Measurements from ENCODE around the gene SHLD1. TPM values are rescaled to one million over a fixed set of nuclear protein-coding genes. Genes with fewer than 3 reads are reported as not detected.

The SHLD1 gene
- total RNA-seq, 1 donor from 2014 or later: 7.1 TPM

DNA sequence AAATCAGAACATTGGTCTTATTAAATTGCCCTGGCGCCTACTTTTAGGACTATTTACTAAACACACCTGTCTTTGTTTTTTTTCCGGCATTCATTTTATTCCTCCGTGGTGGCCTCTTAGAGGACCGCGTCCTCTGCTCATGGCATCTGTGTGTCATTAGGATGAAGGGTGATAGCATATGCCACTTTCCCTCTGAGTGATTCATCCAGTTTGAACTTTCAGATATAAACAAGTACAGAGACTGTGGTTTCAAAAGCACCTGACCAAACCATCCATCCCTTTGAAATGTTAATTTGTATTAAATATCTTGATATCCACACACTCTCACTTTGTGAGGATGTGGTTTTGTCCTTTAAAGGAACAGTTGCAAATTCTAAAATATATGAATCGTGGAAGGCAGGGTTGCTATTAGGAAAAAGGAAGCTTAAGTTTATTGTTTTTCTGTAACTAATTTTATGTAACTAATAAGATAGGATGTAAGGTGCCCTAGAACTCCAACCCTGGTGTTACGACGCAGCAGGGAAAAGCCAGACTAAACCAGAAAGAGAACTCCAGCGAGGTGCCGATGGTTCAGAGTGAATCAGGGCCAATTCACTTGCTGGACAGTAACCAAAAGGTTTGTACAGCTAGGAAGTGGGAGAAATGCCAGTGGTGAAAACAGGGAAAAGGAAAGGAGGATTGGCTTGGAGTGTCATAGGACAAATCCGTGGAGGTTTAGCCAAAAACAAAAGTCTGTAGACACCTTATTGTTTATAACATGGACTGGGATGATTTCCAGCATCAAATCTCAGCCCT is 98.7 kb downstream of the SHLD1 start:
- TF ChIP-seq, protein P1, sequence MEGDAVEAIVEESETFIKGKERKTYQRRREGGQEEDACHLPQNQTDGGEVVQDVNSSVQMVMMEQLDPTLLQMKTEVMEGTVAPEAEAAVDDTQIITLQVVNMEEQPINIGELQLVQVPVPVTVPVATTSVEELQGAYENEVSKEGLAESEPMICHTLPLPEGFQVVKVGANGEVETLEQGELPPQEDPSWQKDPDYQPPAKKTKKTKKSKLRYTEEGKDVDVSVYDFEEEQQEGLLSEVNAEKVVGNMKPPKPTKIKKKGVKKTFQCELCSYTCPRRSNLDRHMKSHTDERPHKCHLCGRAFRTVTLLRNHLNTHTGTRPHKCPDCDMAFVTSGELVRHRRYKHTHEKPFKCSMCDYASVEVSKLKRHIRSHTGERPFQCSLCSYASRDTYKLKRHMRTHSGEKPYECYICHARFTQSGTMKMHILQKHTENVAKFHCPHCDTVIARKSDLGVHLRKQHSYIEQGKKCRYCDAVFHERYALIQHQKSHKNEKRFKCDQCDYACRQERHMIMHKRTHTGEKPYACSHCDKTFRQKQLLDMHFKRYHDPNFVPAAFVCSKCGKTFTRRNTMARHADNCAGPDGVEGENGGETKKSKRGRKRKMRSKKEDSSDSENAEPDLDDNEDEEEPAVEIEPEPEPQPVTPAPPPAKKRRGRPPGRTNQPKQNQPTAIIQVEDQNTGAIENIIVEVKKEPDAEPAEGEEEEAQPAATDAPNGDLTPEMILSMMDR (IDR thresholded peaks at IDR 0.05; ENCODE audit: unreplicated experiment): no peak
- no peaks in the 10 kb centered on the region for H3K27me3 Mint-ChIP-seq (ENCODE audit: unreplicated experiment)
- H3K4me3 Mint-ChIP-seq (ENCODE audit: unreplicated experiment): no peak overlapping the region
- no peak for DNase-seq (ENCODE audit: low spot score)
- H3K27ac Mint-ChIP-seq (ENCODE audit: unreplicated experiment): no peak overlapping the region
- H3K9me3 Mint-ChIP-seq (ENCODE audit: unreplicated experiment): no peaks in the 10 kb centered on the region
- no peaks in the 10 kb centered on the region for H3K36me3 Mint-ChIP-seq (ENCODE audit: low read depth, unreplicated experiment)
- H3K4me1 Mint-ChIP-seq (ENCODE audit: unreplicated experiment): peaks cover 13% of the 10 kb centered on the region

GRCh38 chr20:5855939-5856338 is 105.7 kb downstream of the SHLD1 start:
- H3K36me3 Mint-ChIP-seq (ENCODE audit: low read depth, unreplicated experiment): no peaks in the 10 kb centered on the region
- no peak overlapping the region for H3K27ac Mint-ChIP-seq (ENCODE audit: unreplicated experiment)
- TF ChIP-seq, protein P1 (IDR thresholded peaks at IDR 0.05; ENCODE audit: unreplicated experiment): no peak
- no peaks in the 10 kb centered on the region for H3K9me3 Mint-ChIP-seq (ENCODE audit: unreplicated experiment)
- H3K27me3 Mint-ChIP-seq (ENCODE audit: unreplicated experiment): no peaks in the 10 kb centered on the region
- H3K4me1 Mint-ChIP-seq (ENCODE audit: unreplicated experiment): peaks cover 6% of the 10 kb centered on the region
- DNase-seq (ENCODE audit: low spot score): no peak
- no peak overlapping the region for H3K4me3 Mint-ChIP-seq (ENCODE audit: unreplicated experiment)

DNA sequence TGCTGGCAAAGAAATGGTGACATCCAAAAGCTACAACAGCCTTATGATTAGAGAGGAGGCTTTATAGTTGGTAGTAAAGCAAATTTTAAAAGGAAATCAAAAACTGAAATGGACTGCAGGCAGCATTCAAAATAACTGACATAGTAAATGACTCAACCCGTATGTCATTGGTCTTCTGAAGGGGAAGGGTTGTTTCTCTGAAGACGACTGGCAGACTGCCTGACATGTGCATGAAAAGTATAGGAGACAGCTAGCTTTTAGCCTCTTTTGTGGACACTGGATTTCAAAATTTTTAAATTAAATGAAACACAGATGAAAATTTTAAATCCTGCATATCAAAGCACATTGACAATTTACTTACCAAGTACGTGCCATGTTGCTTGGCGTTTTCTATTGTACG is 109.4 kb downstream of the SHLD1 start:
- no peaks in the 10 kb centered on the region for H3K36me3 Mint-ChIP-seq (ENCODE audit: low read depth, unreplicated experiment)
- H3K4me1 Mint-ChIP-seq (ENCODE audit: unreplicated experiment): peaks cover 7% of the 10 kb centered on the region
- H3K9me3 Mint-ChIP-seq (ENCODE audit: unreplicated experiment): no peaks in the 10 kb centered on the region
- no peak for DNase-seq (ENCODE audit: low spot score)
- no peak overlapping the region for H3K4me3 Mint-ChIP-seq (ENCODE audit: unreplicated experiment)
- H3K27ac Mint-ChIP-seq (ENCODE audit: unreplicated experiment): no peak overlapping the region
- TF ChIP-seq, protein P1 (IDR thresholded peaks at IDR 0.05; ENCODE audit: unreplicated experiment): no peak
- H3K27me3 Mint-ChIP-seq (ENCODE audit: unreplicated experiment): no peaks in the 10 kb centered on the region

DNA sequence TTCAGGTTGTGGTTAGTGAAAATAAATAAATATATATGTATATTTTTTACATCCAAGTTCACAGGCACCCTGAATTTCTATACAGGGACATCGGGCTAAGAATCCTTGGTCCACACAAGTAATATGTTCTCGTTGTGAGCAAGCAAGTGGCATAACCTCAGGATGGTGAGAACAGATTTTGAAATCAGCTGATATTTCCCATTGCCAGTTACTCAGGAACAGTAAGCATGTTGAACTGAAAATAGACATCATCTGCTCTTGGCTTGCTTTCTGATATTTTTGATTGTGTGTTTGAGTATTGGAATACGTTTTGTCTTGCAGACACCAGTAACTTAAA is 112.5 kb downstream of the SHLD1 start:
- no peak for DNase-seq (ENCODE audit: low spot score)
- Mint-ChIP-seq H3K27ac (ENCODE audit: unreplicated experiment) (no peak overlapping the region), H3K4me1 (ENCODE audit: unreplicated experiment) (peaks cover 7% of the 10 kb centered on the region), H3K27me3 (ENCODE audit: unreplicated experiment) (no peaks in the 10 kb centered on the region), H3K4me3 (ENCODE audit: unreplicated experiment) (no peak overlapping the region), H3K9me3 (ENCODE audit: unreplicated experiment) (no peaks in the 10 kb centered on the region), H3K36me3 (ENCODE audit: low read depth, unreplicated experiment) (no peaks in the 10 kb centered on the region)
- TF ChIP-seq, protein P1 (IDR thresholded peaks at IDR 0.05; ENCODE audit: unreplicated experiment): no peak

GRCh38 chr20:5863040-5863833 is 113.0 kb downstream of the SHLD1 start:
- Mint-ChIP-seq H3K9me3 (ENCODE audit: unreplicated experiment) (no peaks in the 10 kb centered on the region), H3K27ac (ENCODE audit: unreplicated experiment) (no peak overlapping the region)

More at GRCh38 chr20:5863040-5863833, 113.0 kb downstream of the SHLD1 start:
- TF ChIP-seq, protein P1 (IDR thresholded peaks at IDR 0.05; ENCODE audit: unreplicated experiment): no peak
- Mint-ChIP-seq H3K4me3 (ENCODE audit: unreplicated experiment) (no peak overlapping the region), H3K27me3 (ENCODE audit: unreplicated experiment) (no peaks in the 10 kb centered on the region), H3K36me3 (ENCODE audit: low read depth, unreplicated experiment) (no peaks in the 10 kb centered on the region), H3K4me1 (ENCODE audit: unreplicated experiment) (peaks cover 7% of the 10 kb centered on the region)
- no peak for DNase-seq (ENCODE audit: low spot score)
